ENCODE results near the gene PTGES3. TPM values are rescaled to one million over a fixed set of nuclear protein-coding genes. Genes with fewer than 3 reads are reported as not detected.

PTGES3 gene
- total RNA-seq, 1 experiment from 2014 or later, result 435 TPM

GRCh38 chr12:56626701-56627100 is 61.4 kb downstream of the PTGES3 start:
- Mint-ChIP-seq H3K4me3 (no peak overlapping the region), H3K36me3 (ENCODE audit: insufficient read depth in 1 of 3, low read depth in 3 of 3) (peaks cover 2 to 23% (median 16%) of the 10 kb centered on the region in 3 experiments; a peak in 6 of 7 replicates), H3K27me3 (ENCODE audit: low read depth) (no peaks in the 10 kb centered on the region), H3K4me1 (peaks cover 32 to 33% of the 10 kb centered on the region in 2 experiments), H3K9me3 (peaks cover 0 to 3% of the 10 kb centered on the region in 2 experiments; a peak in 2 of 5 replicates), H3K27ac (no peak overlapping the region)
- Histone ChIP-seq H3K79me2 (ENCODE audit: insufficient read depth, low read length) (peaks cover 33% of the 10 kb centered on the region; the same call in 1 of the 2 replicates), H3K27me3 (ENCODE audit: insufficient read depth, low read length) (no peaks in the 10 kb centered on the region), H4K5ac (ENCODE audit: insufficient read length, low read depth, low read length) (no peak overlapping the region), H3K23ac (ENCODE audit: insufficient read length, low read depth, low read length) (no peak overlapping the region), H4K20me1 (ENCODE audit: control insufficient read depth, insufficient read depth, insufficient read length) (no peaks in the 10 kb centered on the region), H3K79me1 (ENCODE audit: insufficient read depth, low read depth, low read length, poor library complexity, severe bottlenecking) (peaks cover 9% of the 10 kb centered on the region), H3K14ac (ENCODE audit: insufficient read depth, low read length) (no peak overlapping the region), H2BK5ac (ENCODE audit: insufficient read length, low read length) (no peak overlapping the region), H3K9me3 (ENCODE audit: control insufficient read depth, low read depth, low read length) (no peaks in the 10 kb centered on the region), H2BK12ac (ENCODE audit: insufficient read length, low read depth, low read length) (no peak overlapping the region), H4K8ac (replicated peaks; ENCODE audit: insufficient read length, low read depth, low read length) (no peak overlapping the region), H3T11ph (ENCODE audit: low read length) (no peak overlapping the region), H3K23me2 (ENCODE audit: insufficient read length, low read depth, low read length, poor library complexity, severe bottlenecking) (peaks cover 10% of the 10 kb centered on the region), H3K9ac (ENCODE audit: extremely low read depth, insufficient read length, low read length) (no peak overlapping the region), H2BK120ac (ENCODE audit: low read depth, low read length, poor library complexity, severe bottlenecking) (no peak overlapping the region), H3K4me1 (ENCODE audit: insufficient read depth, low read length) (peaks cover 5% of the 10 kb centered on the region; the same call in 1 of the 2 replicates), H2AK5ac (ENCODE audit: insufficient read length, low read length) (no peak overlapping the region), H3K56ac (ENCODE audit: insufficient read length, low read depth, low read length) (no peak overlapping the region), H2BK15ac (ENCODE audit: low read depth, low read length) (no peak overlapping the region), H4K91ac (ENCODE audit: insufficient read length, low read depth, low read length) (no peak overlapping the region), H2BK20ac (ENCODE audit: low read depth, low read length, poor library complexity, severe bottlenecking) (no peak overlapping the region), H2AFZ (ENCODE audit: low read length) (no peak overlapping the region), H3K18ac (ENCODE audit: insufficient read length, low read depth, low read length) (no peak overlapping the region), H3K4ac (ENCODE audit: low read depth, low read length) (no peak overlapping the region), H3K4me2 (ENCODE audit: insufficient read depth, insufficient read length, low read length) (no peak overlapping the region), H3K27ac (ENCODE audit: insufficient read length, low read depth, low read length) (no peak overlapping the region)
- DNase-seq, result no peak
- no peak for TF ChIP-seq CTCF (conservative IDR thresholded peaks at IDR 0.05)

All from H9 (cell line).